Pulmonary artery endothelial cell (primary cell): ENCODE measurements around the gene RAB1A. TPM values are rescaled to one million over a fixed set of nuclear protein-coding genes. Genes with fewer than 3 reads are reported as not detected.

Experiments
- DNase-seq: peaks from one replicate; pipeline ENCODE4 v3.0.0-alpha.2; 2011; ENCODE audit warnings: low read depth, low spot score
- total RNA-seq: library from RNA; depleted of rRNA; stranded (reverse); fragments of >200 nt; gene quantifications from 2 replicates; pipeline ENCODE4 v1.2.3, GENCODE V29; 2014

RAB1A gene
- total RNA-seq, 1 donor from 2014 or later = 122 TPM

- no peak for DNase-seq
Observed at GRCh38 chr2:65093211-65093610, 36.7 kb downstream of the RAB1A start.

- DNase-seq = no peak
Observed at GRCh38 chr2:65092791-65093190, 37.1 kb downstream of the RAB1A start.

GRCh38 chr2:65085148-65085547 is 44.8 kb downstream of the RAB1A start:
- DNase-seq = no peak

GRCh38 chr2:65081232-65081685 is 48.6 kb downstream of the RAB1A start:
- DNase-seq = peak; percentile 68

GRCh38 chr2:65079017-65079416 is 50.9 kb downstream of the RAB1A start:
- no peak for DNase-seq

- no peak for DNase-seq
Observed at GRCh38 chr2:65077898-65078297, 52.0 kb downstream of the RAB1A start.

- no peak for DNase-seq
Observed at GRCh38 chr2:65076345-65076710, 53.6 kb downstream of the RAB1A start.

- DNase-seq = no peak
Observed at GRCh38 chr2:65075605-65076344, 54.1 kb downstream of the RAB1A start.

GRCh38 chr2:65075176-65075575 is 54.7 kb downstream of the RAB1A start:
- DNase-seq = no peak

- no peak for DNase-seq
Observed at GRCh38 chr2:65073879-65074565, 55.9 kb downstream of the RAB1A start.

GRCh38 chr2:65072181-65072970 is 57.5 kb downstream of the RAB1A start:
- DNase-seq = no peak

GRCh38 chr2:65071499-65072180 is 58.3 kb downstream of the RAB1A start:
- DNase-seq = no peak

GRCh38 chr2:65070856-65071255 is 59.0 kb downstream of the RAB1A start:
- DNase-seq = no peak

GRCh38 chr2:65070172-65070830 is 59.6 kb downstream of the RAB1A start:
- DNase-seq = no peak

- no peak for DNase-seq
Observed at GRCh38 chr2:65069439-65069824, 60.5 kb downstream of the RAB1A start.

- no peak for DNase-seq
Observed at GRCh38 chr2:65067806-65068553, 61.9 kb downstream of the RAB1A start.

GRCh38 chr2:65064728-65065552 is 65.0 kb downstream of the RAB1A start:
- peak; percentile 73 for DNase-seq

GRCh38 chr2:65062843-65063825 is 66.8 kb downstream of the RAB1A start:
- DNase-seq = no peak
